DOHH2 (cell line): ENCODE measurements around the gene AFG3L2.

ENCODE experiments used
- H3F3A ChIP-seq: fragments of 200-600 bp; sonication (generic), shearing (Covaris generic); 2 replicates; pipeline ENCODE4 v1.6.0; 2016; ENCODE audit warnings: antibody characterized with exemption, mild to moderate bottlenecking; ENCODE audit not compliant: control insufficient read depth, insufficient read depth
- H3K27ac ChIP-seq: fragments of 200-600 bp; sonication (generic); 2 replicates; pipeline ENCODE4 v1.5.1; 2014; ENCODE audit warnings: low read depth, mild to moderate bottlenecking, low read length, moderate library complexity
- H3K27me3 ChIP-seq: fragments of 200-600 bp; sonication (generic); 2 replicates; pipeline ENCODE4 v1.6.1; 2014; ENCODE audit warnings: mild to moderate bottlenecking, low read length, mixed read lengths; ENCODE audit not compliant: control insufficient read depth
- H3K36me3 ChIP-seq: fragments of 200-600 bp; sonication (generic); 2 replicates; pipeline ENCODE4 v1.6.1; 2014; ENCODE audit warnings: mild to moderate bottlenecking, low read length, moderate library complexity, mixed read lengths; ENCODE audit not compliant: control insufficient read depth
- H3K4me1 ChIP-seq: fragments of 200-600 bp; sonication (generic); 2 replicates; pipeline ENCODE4 v1.6.1; 2014; ENCODE audit warnings: mild to moderate bottlenecking, low read length, mixed read lengths; ENCODE audit not compliant: control insufficient read depth
- H3K4me2 ChIP-seq: fragments of 200-600 bp; sonication (generic); 2 replicates; pipeline ENCODE4 v1.6.0; 2014; ENCODE audit warnings: mild to moderate bottlenecking, low read length, moderate library complexity
- H3K4me3 ChIP-seq: fragments of 200-600 bp; sonication (generic); 2 replicates; pipeline ENCODE4 v1.5.1; 2014; ENCODE audit warnings: mild to moderate bottlenecking, low read length, mixed read lengths
- H3K79me2 ChIP-seq: fragments of 200-600 bp; sonication (generic); 2 replicates; pipeline ENCODE4 v1.6.1; 2014; ENCODE audit warnings: mild to moderate bottlenecking, low read length, mixed read lengths; ENCODE audit not compliant: control insufficient read depth
- H3K9me2 ChIP-seq: fragments of 200-600 bp; sonication (generic); replicated peaks from 2 replicates; pipeline ENCODE4 v1.6.1; 2014; ENCODE audit warnings: mild to moderate bottlenecking, low read length, mixed read lengths; ENCODE audit not compliant: control insufficient read depth
- H3K9me3 ChIP-seq: fragments of 200-600 bp; sonication (generic); 2 replicates; pipeline ENCODE4 v1.6.1; 2014; ENCODE audit warnings: antibody characterized with exemption, low read length, mixed read lengths; ENCODE audit not compliant: control insufficient read depth, insufficient read depth
- H4K20me1 ChIP-seq: fragments of 200-600 bp; sonication (generic); 2 replicates; pipeline ENCODE4 v1.6.0; 2014; ENCODE audit warnings: low read depth, mild to moderate bottlenecking, antibody characterized with exemption, low read length, moderate library complexity; ENCODE audit not compliant: control insufficient read depth, insufficient read depth
- CTCF ChIP-seq: fragments of 200-600 bp; sonication (generic); IDR thresholded peaks from one replicate; pipeline ENCODE4 v1.5.1; 2014; ENCODE audit warnings: antibody characterized with exemption, mild to moderate bottlenecking, low read depth, low read length; ENCODE audit not compliant: poor library complexity, severe bottlenecking
- EZH2phosphoT487 ChIP-seq: fragments of 200-600 bp; sonication (generic); IDR thresholded peaks from 2 replicates; pipeline ENCODE4 v1.6.1; 2017; ENCODE audit warnings: borderline replicate concordance, mild to moderate bottlenecking, antibody characterized with exemption, low read length, moderate library complexity, mixed read lengths

AFG3L2 gene

GRCh38 chr18:12279781-12280531, 97.1 kb downstream of the AFG3L2 start:
- Histone ChIP-seq H3K79me2 (no peaks in the 10 kb centered on the region), H3K27ac (no peak overlapping the region), H3K9me3 (no peaks in the 10 kb centered on the region), H4K20me1 (no peaks in the 10 kb centered on the region), H3K4me1 (no peaks in the 10 kb centered on the region), H3K27me3 (no peaks in the 10 kb centered on the region), H3K4me3 (no peak overlapping the region), H3F3A (no peaks in the 10 kb centered on the region), H3K9me2 (no peaks in the 10 kb centered on the region), H3K36me3 (no peaks in the 10 kb centered on the region), H3K4me2 (no peak overlapping the region)
- TF ChIP-seq EZH2phosphoT487 = no peak
- TF ChIP-seq CTCF = no peak
